GM06990 (cell line): ENCODE data around the gene KNL1.

Experiments
- DNase-seq: peaks from one replicate; pipeline ENCODE4 v3.0.0-alpha.2; 2011; ENCODE audit not compliant: insufficient read length; ENCODE audit errors: extremely low read depth
- H3K27me3 ChIP-seq: replicated peaks from 2 replicates; pipeline ENCODE4 v1.6.0; 2011; ENCODE audit warnings: low read length; ENCODE audit not compliant: control insufficient read depth, insufficient read depth
- H3K36me3 ChIP-seq: 2 replicates; pipeline ENCODE4 v1.5.1; 2011; ENCODE audit warnings: low read length; ENCODE audit not compliant: control insufficient read depth, insufficient read depth
- H3K4me3 ChIP-seq: replicated peaks from 2 replicates; pipeline ENCODE4 v1.5.1; 2011; ENCODE audit warnings: low read depth, mild to moderate bottlenecking, control low read depth, low read length
- TF ChIP-seq, protein P1 (sequence below): IDR thresholded peaks from 2 replicates; pipeline ENCODE4 v1.5.1; 2011; ENCODE audit warnings: low read length, control low read depth, mild to moderate bottlenecking, inconsistent platforms; ENCODE audit not compliant: insufficient read depth, poor library complexity, severe bottlenecking

Gene KNL1

DNA sequence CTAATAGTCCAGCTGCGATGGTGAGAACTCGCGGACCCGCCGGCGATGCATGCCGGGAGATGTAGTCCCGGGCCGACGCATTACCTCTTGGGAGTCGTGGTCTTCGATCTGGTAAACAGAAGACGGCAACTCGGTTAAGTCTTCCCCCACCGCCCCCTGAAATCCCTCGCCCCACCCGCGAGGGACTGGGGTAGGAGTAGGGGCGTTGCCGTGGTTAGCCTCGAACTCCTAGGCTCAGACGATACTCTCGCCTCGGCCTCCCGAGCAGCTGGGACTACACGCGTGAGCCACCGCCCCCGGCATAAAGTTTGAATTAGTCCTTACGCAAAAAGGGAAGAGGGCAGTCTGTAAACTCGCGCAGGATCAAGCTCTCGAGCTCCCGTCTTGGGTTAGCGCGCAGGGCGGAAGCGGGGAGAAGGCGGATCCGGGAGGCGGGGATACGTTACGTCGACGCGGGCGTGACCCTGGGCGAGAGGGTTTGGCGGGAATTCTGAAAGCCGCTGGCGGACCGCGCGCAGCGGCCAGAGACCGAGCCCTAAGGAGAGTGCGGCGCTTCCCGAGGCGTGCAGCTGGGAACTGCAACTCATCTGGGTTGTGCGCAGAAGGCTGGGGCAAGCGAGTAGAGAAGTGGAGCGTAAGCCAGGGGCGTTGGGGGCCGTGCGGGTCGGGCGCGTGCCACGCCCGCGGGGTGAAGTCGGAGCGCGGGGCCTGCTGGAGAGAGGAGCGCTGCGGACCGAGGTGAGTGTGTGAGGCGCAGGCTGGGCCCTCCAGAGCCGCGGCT lies 100.8 kb downstream of the KNL1 start, which contains the start of gene RAD51:
Gene RAD51 (plus strand): TSS at position 487 of the 781 bp plus-strand sequence. CDS start 3,585 bp downstream, outside the sequence.
- peak; percentile 96 for DNase-seq
- Histone ChIP-seq H3K36me3 (peaks cover 5% of the 10 kb centered on the region), H3K4me3 (peak within 1 kb of the TSS; percentile 95), H3K27me3 (no peaks in the 10 kb centered on the region)
- TF ChIP-seq, protein P1, sequence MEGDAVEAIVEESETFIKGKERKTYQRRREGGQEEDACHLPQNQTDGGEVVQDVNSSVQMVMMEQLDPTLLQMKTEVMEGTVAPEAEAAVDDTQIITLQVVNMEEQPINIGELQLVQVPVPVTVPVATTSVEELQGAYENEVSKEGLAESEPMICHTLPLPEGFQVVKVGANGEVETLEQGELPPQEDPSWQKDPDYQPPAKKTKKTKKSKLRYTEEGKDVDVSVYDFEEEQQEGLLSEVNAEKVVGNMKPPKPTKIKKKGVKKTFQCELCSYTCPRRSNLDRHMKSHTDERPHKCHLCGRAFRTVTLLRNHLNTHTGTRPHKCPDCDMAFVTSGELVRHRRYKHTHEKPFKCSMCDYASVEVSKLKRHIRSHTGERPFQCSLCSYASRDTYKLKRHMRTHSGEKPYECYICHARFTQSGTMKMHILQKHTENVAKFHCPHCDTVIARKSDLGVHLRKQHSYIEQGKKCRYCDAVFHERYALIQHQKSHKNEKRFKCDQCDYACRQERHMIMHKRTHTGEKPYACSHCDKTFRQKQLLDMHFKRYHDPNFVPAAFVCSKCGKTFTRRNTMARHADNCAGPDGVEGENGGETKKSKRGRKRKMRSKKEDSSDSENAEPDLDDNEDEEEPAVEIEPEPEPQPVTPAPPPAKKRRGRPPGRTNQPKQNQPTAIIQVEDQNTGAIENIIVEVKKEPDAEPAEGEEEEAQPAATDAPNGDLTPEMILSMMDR: no peak

GRCh38 chr15:40695469-40695890 lies 101.4 kb downstream of the KNL1 start:
- DNase-seq: no peak
- TF ChIP-seq, protein P1: no peak

DNA sequence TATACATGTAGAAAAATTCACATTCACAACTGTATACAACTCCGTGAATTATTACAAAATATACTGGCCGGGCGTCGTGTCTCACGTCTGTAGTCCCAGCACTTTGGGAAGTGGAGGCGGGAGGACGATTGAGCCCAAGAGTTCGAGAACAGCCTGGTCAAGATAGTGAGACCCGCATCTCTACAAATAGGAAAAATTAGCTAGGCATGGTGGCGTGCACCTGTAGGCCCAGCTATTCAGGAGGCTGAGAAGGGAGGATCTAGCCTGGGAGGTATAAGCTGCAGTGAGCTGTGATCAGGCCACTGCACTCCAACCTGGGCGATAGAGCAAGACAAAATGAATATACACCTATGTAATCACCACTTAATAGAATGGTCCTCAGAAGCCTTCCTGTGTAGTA lies 102.2 kb downstream of the KNL1 start:
- Histone ChIP-seq H3K4me3 (peak overlapping the region; percentile 95), H3K27me3 (no peaks in the 10 kb centered on the region), H3K36me3 (peaks cover 5% of the 10 kb centered on the region)
- DNase-seq: no peak
- TF ChIP-seq, protein P1: no peak

More at GRCh38 chr15:40695469-40695890, 101.4 kb downstream of the KNL1 start:
- H3K36me3 ChIP-seq: peaks cover 5% of the 10 kb centered on the region
- peak overlapping the region; percentile 95 for H3K4me3 ChIP-seq
- no peaks in the 10 kb centered on the region for H3K27me3 ChIP-seq

DNA sequence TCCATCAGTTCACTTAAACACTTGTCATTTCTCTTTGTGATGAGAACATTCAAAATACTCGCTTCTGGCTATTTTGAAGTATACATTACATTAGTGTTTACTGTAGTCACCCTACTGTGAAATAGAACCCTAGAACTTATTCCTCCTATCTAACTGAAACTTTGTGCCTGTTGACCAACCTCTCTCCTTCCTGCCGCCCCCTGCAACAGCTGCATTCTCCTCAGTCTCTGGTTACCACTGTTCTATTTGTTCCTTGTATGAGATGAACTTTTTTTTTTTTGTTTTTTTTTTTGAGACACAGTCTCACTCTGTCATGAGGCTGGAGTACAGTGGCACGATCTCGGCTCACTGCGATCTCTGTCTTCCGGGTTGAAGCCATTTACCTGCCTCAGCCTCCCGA lies 103.9 kb downstream of the KNL1 start:
- Histone ChIP-seq H3K4me3 (no peak overlapping the region), H3K27me3 (no peaks in the 10 kb centered on the region), H3K36me3 (peaks cover 7% of the 10 kb centered on the region)
- DNase-seq: no peak
- TF ChIP-seq, protein P1: no peak

DNA sequence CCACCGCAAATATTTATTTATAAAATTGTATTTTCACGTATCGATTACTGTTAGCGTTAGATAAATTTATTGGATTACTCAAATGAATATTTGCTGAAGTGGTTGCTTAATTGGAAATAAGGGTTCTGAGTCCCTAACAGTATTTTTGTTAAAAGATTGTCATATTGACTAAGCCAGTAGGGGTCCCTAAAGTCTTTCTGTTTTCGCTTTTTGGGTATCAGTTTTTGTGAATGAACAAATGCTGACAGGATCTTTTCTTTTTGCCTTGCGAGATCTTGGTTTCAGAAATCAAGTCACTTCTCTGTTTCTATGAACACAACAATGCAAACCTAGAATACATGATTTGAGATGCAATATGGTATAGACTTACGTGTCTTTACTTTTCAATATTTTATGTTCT lies 108.0 kb downstream of the KNL1 start:
- DNase-seq: no peak
- TF ChIP-seq, protein P1: peak; percentile 31
- Histone ChIP-seq H3K27me3 (no peaks in the 10 kb centered on the region), H3K4me3 (no peak overlapping the region), H3K36me3 (peaks cover 7% of the 10 kb centered on the region)
